PFSK-1 (cell line): ENCODE measurements around the gene FGB.

Experiments
- FOXP2 ChIP-seq: optimal IDR thresholded peaks from 2 replicates; pipeline ENCODE3; 2011; ENCODE audit warnings: borderline replicate concordance, control low read depth, inconsistent platforms; ENCODE audit not compliant: insufficient read depth; ENCODE audit errors: extremely low read length, extremely low read depth
- POLR2AphosphoS5 ChIP-seq: IDR thresholded peaks from 2 replicates; pipeline ENCODE4 v1.6.1; 2012; ENCODE audit warnings: low read depth, mild to moderate bottlenecking, control low read depth, low read length, moderate library complexity
- REST ChIP-seq, 2 experiments: IDR thresholded peaks; 2 replicates each; pipeline versions ENCODE4 v1.6.1 to v1.8.0; 2011 to 2012; ENCODE audit warnings: low read depth in 2 of 2, low read length in 2 of 2, control low read depth in 1 of 2, inconsistent platforms in 1 of 2, mild to moderate bottlenecking in 1 of 2, moderate library complexity in 1 of 2; ENCODE audit not compliant: insufficient read depth in 1 of 2
- SIN3A ChIP-seq: IDR thresholded peaks from 2 replicates; pipeline ENCODE4 v1.6.1; 2012; ENCODE audit warnings: mild to moderate bottlenecking, low read length, moderate library complexity, borderline replicate concordance; ENCODE audit not compliant: insufficient read depth
- TAF1 ChIP-seq: IDR thresholded peaks from 2 replicates; pipeline ENCODE4 v1.6.1; 2012; ENCODE audit warnings: low read length, control low read depth, borderline replicate concordance; ENCODE audit not compliant: insufficient read depth

FGB gene

GRCh38 chr4:154610582-154610981 lies 47.8 kb downstream of the FGB start:
- no peak for TF ChIP-seq TAF1
- no peak for TF ChIP-seq SIN3A
- no peak for TF ChIP-seq POLR2AphosphoS5
- TF ChIP-seq FOXP2 = no peak
- no peak for TF ChIP-seq REST (IDR thresholded peaks at IDR 0.05; ENCODE audit: insufficient read depth in 1 of 2, low read depth in 2 of 2, low read length in 2 of 2)

GRCh38 chr4:154611833-154612232 lies 49.0 kb downstream of the FGB start:
- no peak for TF ChIP-seq TAF1
- no peak for TF ChIP-seq REST (IDR thresholded peaks at IDR 0.05; ENCODE audit: insufficient read depth in 1 of 2, low read depth in 2 of 2, low read length in 2 of 2)
- no peak for TF ChIP-seq POLR2AphosphoS5
- no peak for TF ChIP-seq SIN3A
- TF ChIP-seq FOXP2 = no peak

- no peak for TF ChIP-seq SIN3A
- no peak for TF ChIP-seq FOXP2
- TF ChIP-seq REST (IDR thresholded peaks at IDR 0.05; ENCODE audit: insufficient read depth in 1 of 2, low read depth in 2 of 2, low read length in 2 of 2) = no peak
- TF ChIP-seq POLR2AphosphoS5 = no peak
- TF ChIP-seq TAF1 = no peak
Measured at GRCh38 chr4:154612472-154613414, 49.9 kb downstream of the FGB start, which contains the start of gene FGG. FGG (minus strand) TSS chr4:154612656; CDS start chr4:154612609, 47 bp downstream.

- no peak for TF ChIP-seq TAF1
- no peak for TF ChIP-seq SIN3A
- TF ChIP-seq REST (IDR thresholded peaks at IDR 0.05; ENCODE audit: insufficient read depth in 1 of 2, low read depth in 2 of 2, low read length in 2 of 2) = no peak
- no peak for TF ChIP-seq POLR2AphosphoS5
- no peak for TF ChIP-seq FOXP2
Measured at GRCh38 chr4:154614306-154614705, 51.5 kb downstream of the FGB start.
